K562 (cell line): ENCODE data around the gene ARMH1. TPM values are rescaled to one million over a fixed set of nuclear protein-coding genes. Genes with fewer than 3 reads are reported as not detected.

ENCODE experiments used
- ARNT ChIP-seq, 2 experiments: fragments of 450-650 bp; IDR thresholded peaks; 2 replicates each; pipeline ENCODE4 v1.6.1; 2016; ENCODE audit warnings: mild to moderate bottlenecking in 1 of 2
- BRCA1 ChIP-seq, 2 experiments: fragments of 450-650 bp in 1 of 2; sonication (generic) in 1 of 2; formaldehyde crosslinking in 1 of 2; IDR thresholded peaks; 2 replicates each; pipeline versions ENCODE4 v1.5.0 to v1.6.1; 2017 to 2020; ENCODE audit warnings: mild to moderate bottlenecking in 1 of 2, missing genetic modification reagents in 1 of 2
- CCAR2 ChIP-seq: fragments of 200-400 bp; formaldehyde crosslinking; IDR thresholded peaks from 2 replicates; pipeline ENCODE4 v1.6.1; 2017; ENCODE audit warnings: mild to moderate bottlenecking, low read depth, low read length
- CHD2 ChIP-seq: IDR thresholded peaks from 2 replicates; pipeline ENCODE4 v1.6.1; 2011; ENCODE audit warnings: low read depth, low read length
- CREB1 ChIP-seq, 2 experiments: sonication (generic) in 1 of 2; formaldehyde crosslinking in 1 of 2; IDR thresholded peaks; 2 replicates each; pipeline versions ENCODE4 v1.6.1 to v1.8.0; 2012 to 2022; ENCODE audit warnings: inconsistent platforms in 1 of 2, mild to moderate bottlenecking in 1 of 2, missing genetic modification reagents in 1 of 2, moderate library complexity in 1 of 2
- CTBP1 ChIP-seq: fragments of 450-650 bp; IDR thresholded peaks from 2 replicates; pipeline ENCODE4 v1.6.1; 2016; ENCODE audit warnings: borderline replicate concordance
- ESRRA ChIP-seq: fragments of 450-650 bp; IDR thresholded peaks from 2 replicates; pipeline ENCODE4 v1.6.1; 2014; ENCODE audit warnings: low read depth, mild to moderate bottlenecking, moderate library complexity, borderline replicate concordance
- HCFC1 ChIP-seq: IDR thresholded peaks from 2 replicates; pipeline ENCODE4 v1.6.1; 2012; ENCODE audit warnings: low read depth, low read length, improper control_type of control experiment
- HMG20A ChIP-seq: fragments of 450-650 bp; formaldehyde crosslinking; conservative IDR thresholded peaks from 2 replicates; pipeline ENCODE4 v1.4.0; 2020; ENCODE audit warnings: mild to moderate bottlenecking, mixed read lengths
- MTA1 ChIP-seq: fragments of 450-650 bp; IDR thresholded peaks from 2 replicates; pipeline ENCODE4 v1.6.1; 2017; ENCODE audit warnings: borderline replicate concordance
- MYBL2 ChIP-seq, 2 experiments: fragments of 450-650 bp in 1 of 2; sonication (generic) in 1 of 2; formaldehyde crosslinking in 1 of 2; IDR thresholded peaks; 2 replicates each; pipeline versions ENCODE4 v1.6.1 to v1.8.1; 2017 to 2022; ENCODE audit warnings: borderline replicate concordance in 1 of 2, inconsistent platforms in 1 of 2, low read depth in 1 of 2, mild to moderate bottlenecking in 1 of 2, missing genetic modification reagents in 1 of 2, moderate library complexity in 1 of 2
- NCOR1 ChIP-seq: fragments of 450-650 bp; IDR thresholded peaks from 2 replicates; pipeline ENCODE4 v1.6.1; 2016; ENCODE audit warnings: mild to moderate bottlenecking, moderate library complexity
- NR1H2 ChIP-seq: sonication (generic); formaldehyde crosslinking; IDR thresholded peaks from 2 replicates; pipeline ENCODE4 v1.4.0; 2020; ENCODE audit warnings: mild to moderate bottlenecking, missing genetic modification reagents
- NR2C2 ChIP-seq, 2 experiments: fragments of 200-800 bp in 1 of 2; sonication (Bioruptor generic) in 1 of 2; sonication (generic) in 1 of 2; formaldehyde crosslinking in 1 of 2; IDR thresholded peaks; 2 replicates each; pipeline versions ENCODE4 v1.6.1 to v1.8.0; 2016 to 2022; ENCODE audit warnings: mild to moderate bottlenecking in 1 of 2, missing compliant biosample characterization in 1 of 2, missing genetic modification characterization in 1 of 2, missing genetic modification reagents in 1 of 2
- PHF20 ChIP-seq: fragments of 450-650 bp; IDR thresholded peaks from 2 replicates; pipeline ENCODE4 v1.6.1; 2018; ENCODE audit not compliant: partially characterized antibody
- RFX5 ChIP-seq: IDR thresholded peaks from 2 replicates; pipeline ENCODE4 v1.6.1; 2011; ENCODE audit warnings: low read depth, mild to moderate bottlenecking, improper control_type of control experiment, low read length
- SAFB ChIP-seq: fragments of 200-400 bp; formaldehyde crosslinking; IDR thresholded peaks from 2 replicates; pipeline ENCODE4 v1.6.1; 2017; ENCODE audit warnings: low read depth, low read length, borderline replicate concordance
- TRIM24 ChIP-seq, 2 experiments: fragments of 450-650 bp; IDR thresholded peaks; 2 replicates each; pipeline ENCODE4 v1.6.1; 2016
- TRIM25 ChIP-seq: fragments of 450-650 bp; IDR thresholded peaks from 2 replicates; pipeline ENCODE4 v1.7.0; 2016; ENCODE audit warnings: borderline replicate concordance
- YY1 ChIP-seq, 3 experiments: IDR thresholded peaks; 2 replicates each; pipeline ENCODE4 v1.6.1; 2011; ENCODE audit warnings: low read length in 2 of 3, mild to moderate bottlenecking in 2 of 3, moderate library complexity in 2 of 3, borderline replicate concordance in 1 of 3, control low read depth in 1 of 3, low read depth in 1 of 3; ENCODE audit not compliant: insufficient read depth in 3 of 3, insufficient replicate concordance in 2 of 3, control insufficient read depth in 1 of 3, insufficient read length in 1 of 3; ENCODE audit errors: extremely low read depth in 1 of 3
- ZBTB26 ChIP-seq: fragments of 450-650 bp; formaldehyde crosslinking; IDR thresholded peaks from 2 replicates; pipeline ENCODE4 v1.4.0; 2022; ENCODE audit warnings: missing genetic modification characterization
- ZKSCAN8 ChIP-seq: fragments of 200-800 bp; sonication (Bioruptor generic); IDR thresholded peaks from 2 replicates; pipeline ENCODE4 v1.6.1; 2016; ENCODE audit warnings: missing genetic modification characterization, missing compliant biosample characterization
- ZNF239 ChIP-seq: fragments of 250-450 bp; sonication (Bioruptor Pico); IDR thresholded peaks from 2 replicates; pipeline ENCODE4 v1.4.0; 2020; ENCODE audit warnings: mild to moderate bottlenecking
- ZNF695 ChIP-seq: fragments of 450-650 bp; formaldehyde crosslinking; IDR thresholded peaks from 2 replicates; pipeline ENCODE4 v1.4.0; 2020; ENCODE audit warnings: mild to moderate bottlenecking, moderate library complexity
- ZNF696 ChIP-seq: fragments of 250-450 bp; sonication (Bioruptor Pico); conservative IDR thresholded peaks from 2 replicates; pipeline ENCODE4 v1.4.0; 2020; ENCODE audit warnings: mild to moderate bottlenecking, moderate library complexity
- ZNF79 ChIP-seq: fragments of 250-450 bp; sonication (Bioruptor Pico); IDR thresholded peaks from 2 replicates; pipeline ENCODE4 v1.4.0; 2020; ENCODE audit warnings: low read depth, mild to moderate bottlenecking, moderate library complexity
- polyA plus RNA-seq, 8 experiments: library from polyadenylated mRNA; depleted of rRNA in 4 of 8; stranded (reverse) in 5 of 8; unstranded in 3 of 8; fragments of >200 nt; fragmentation: Nextera tagmentation in 2 of 8; fragmentation: Illumina TruSeq in 1 of 8; extraction: Ambion mirVana in 2 of 8; extraction: Trizol in 1 of 8; gene quantifications; 2 replicates each; pipeline versions ENCODE4 v1.2.1 to v1.2.3, GENCODE V29; 2011 to 2014; ENCODE audit warnings: inconsistent platforms in 1 of 8, missing spikeins in 1 of 8
- total RNA-seq, 7 experiments: library from RNA; depleted of rRNA in 6 of 7; stranded (reverse); fragments of >200 nt in 6 of 7; fragmentation: Illumina TruSeq in 2 of 7; extraction: Trizol in 2 of 7; gene quantifications; 2 replicates each; pipeline versions ENCODE4 v1.2.1 to v1.2.3, GENCODE V29; 2011 to 2021; ENCODE audit warnings: low replicate concordance in 1 of 7

The ARMH1 gene
- total and polyA plus RNA-seq, 9 of the 15 experiments (the other 6 are each of a cell fraction or from before 2014, with no cell fraction given) = 0.41 TPM; not detected in 8

DNA sequence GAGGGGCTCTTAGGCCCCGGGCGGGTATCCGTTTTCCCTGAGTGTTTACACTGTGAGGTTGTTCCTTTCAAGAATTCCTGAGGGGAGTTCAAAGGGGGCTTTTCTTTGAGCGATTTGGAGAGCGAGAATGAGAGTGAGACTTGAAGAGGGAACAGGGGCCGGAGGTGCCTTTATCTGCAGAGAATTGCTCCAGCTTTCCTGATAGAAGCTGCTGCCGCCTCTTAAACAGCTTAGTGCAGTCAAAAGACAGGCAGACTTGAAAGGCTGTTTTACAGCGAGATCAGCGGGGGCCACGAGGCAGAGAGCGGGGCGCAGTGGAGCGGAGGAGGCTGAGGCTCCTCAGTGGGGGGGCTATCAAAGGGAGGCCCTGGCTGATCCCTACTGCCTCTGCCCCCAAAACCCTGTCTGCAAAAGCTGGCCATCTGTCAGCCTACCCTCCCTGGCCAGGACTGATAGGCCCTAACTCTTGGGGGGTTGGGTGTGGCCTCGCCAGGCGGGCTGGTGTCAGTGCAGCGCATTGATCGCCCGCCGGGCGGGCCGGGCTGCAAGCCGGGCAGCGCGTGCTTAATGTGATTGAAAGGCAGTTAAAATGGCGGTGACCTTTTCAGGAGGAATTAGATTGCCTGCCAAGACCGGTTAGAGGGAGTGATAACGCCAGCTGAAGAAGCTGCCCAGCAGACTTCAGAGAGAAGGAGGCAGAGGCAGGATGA is 36.7 kb upstream of the ARMH1 start (continued):
- no peak for TF ChIP-seq NR2C2 (CRISPR knock-in tag; IDR thresholded peaks at IDR 0.05)
- no peak; the same call in 1 of the 2 replicates for TF ChIP-seq NR2C2 (tag; IDR thresholded peaks at IDR 0.05)
- peak; percentile 95 for TF ChIP-seq NCOR1
- TF ChIP-seq ZBTB26 (CRISPR knock-in tag) = no peak
- TF ChIP-seq ZNF696 (CRISPR knock-in tag) = no peak
- TF ChIP-seq NR1H2 (CRISPR knock-in tag) = no peak
- TF ChIP-seq ZNF79 = no peak
- TF ChIP-seq ESRRA = no peak
- no peak for TF ChIP-seq CHD2
- TF ChIP-seq YY1 (IDR thresholded peaks at IDR 0.05; ENCODE audit: borderline replicate concordance in 1 of 3, control insufficient read depth in 1 of 3, extremely low read depth in 1 of 3, insufficient read depth in 3 of 3, insufficient read length in 1 of 3, insufficient replicate concordance in 2 of 3, low read depth in 1 of 3, low read length in 2 of 3) = peak; percentile 20 to 91 (median 77)
- TF ChIP-seq BRCA1 (IDR thresholded peaks at IDR 0.05) = no peak
- no peak for TF ChIP-seq BRCA1 (CRISPR knock-in tag; IDR thresholded peaks at IDR 0.05)
- 0 out of 4 replicates have a peak, but pooled peaks of 1 of the 2 experiments have one; percentile 22 for TF ChIP-seq ARNT (IDR thresholded peaks at IDR 0.05)
- no peak for TF ChIP-seq TRIM25
- no peak for TF ChIP-seq ZNF239 (CRISPR knock-in tag)
- TF ChIP-seq PHF20 = no peak
- no peak for TF ChIP-seq ZNF695 (CRISPR knock-in tag)
- TF ChIP-seq MYBL2 (IDR thresholded peaks at IDR 0.05; ENCODE audit: low read depth) = no peak
- no peak for TF ChIP-seq MYBL2 (CRISPR knock-in tag; IDR thresholded peaks at IDR 0.05; ENCODE audit: borderline replicate concordance)
- TF ChIP-seq MTA1 = no peak
- TF ChIP-seq RFX5 = no peak
- TF ChIP-seq CREB1 (IDR thresholded peaks at IDR 0.05) = peak; percentile 62; the same call in 1 of the 2 replicates
- TF ChIP-seq CREB1 (CRISPR knock-in tag; IDR thresholded peaks at IDR 0.05) = no peak
- TF ChIP-seq TRIM24 (IDR thresholded peaks at IDR 0.05) = peak; percentile 62 to 69; a peak in 3 of 4 replicates
- TF ChIP-seq CCAR2 = no peak
- TF ChIP-seq HCFC1 = no peak; the same call in 1 of the 2 replicates
- TF ChIP-seq ZKSCAN8 (CRISPR knock-in tag) = no peak
- no peak for TF ChIP-seq HMG20A (CRISPR knock-in tag)
- TF ChIP-seq CTBP1 = peak; percentile 49; the same call in 1 of the 2 replicates
- TF ChIP-seq SAFB = no peak
